GM23248 (cell line): ENCODE results near the gene SPSB4.

ENCODE experiments used
- EZH2 ChIP-seq: fragments of 200-600 bp; sonication (generic); IDR thresholded peaks from 2 replicates; pipeline ENCODE4 v1.6.1; 2018; ENCODE audit warnings: antibody characterized with exemption, mild to moderate bottlenecking; ENCODE audit not compliant: insufficient read depth, poor library complexity, severe bottlenecking
- EZH2phosphoT487 ChIP-seq: fragments of 200-600 bp; sonication (generic); IDR thresholded peaks from 2 replicates; pipeline ENCODE4 v1.6.1; 2018; ENCODE audit warnings: antibody characterized with exemption, moderate library complexity, mild to moderate bottlenecking, low read depth; ENCODE audit not compliant: insufficient read depth

GRCh38 chr3:141039589-141039988, 11.6 kb upstream of the SPSB4 start:
- TF ChIP-seq EZH2 (no peak), EZH2phosphoT487 (no peak)
